K562 (cell line): ENCODE measurements around the gene BMP10. TPM values are rescaled to one million over a fixed set of nuclear protein-coding genes. Genes with fewer than 3 reads are reported as not detected.
A peak's percentile ranks its signal among the peaks of the same experiment; 100 is the strongest.

ENCODE experiments used
- ATAC-seq: fragments of 200-7000 bp; cut with Tn5 transposase; 3 replicates; pipeline ENCODE4 v1.9.1; 2020; ENCODE audit warnings: moderate library complexity
- BruUV-seq: library from RNA; stranded (reverse); fragments of 400-500 nt; replicated peaks from 2 replicates; lab custom pipeline; 2021; lab: Mats Ljungman, UMichigan
- CTCF ChIA-PET: fragments of 300-600 bp; formaldehyde crosslinking; extraction: SDS; loops from one replicate; lab custom pipeline; 2021; ENCODE audit warnings: low intra/inter-chr PET ratio; lab: Yijun Ruan, JAX
- POLR2A ChIA-PET: fragments of 300-600, 350-650 bp; sonication (Branson Sonifier 250); formaldehyde crosslinking; extraction: SDS; loops from one replicate; lab custom pipeline; 2021; ENCODE audit warnings: antibody characterized with exemption, inconsistent platforms; lab: Yijun Ruan, JAX
- DNase-seq, 4 experiments: peaks; one replicate each; pipeline versions ENCODE4 v3.0.0 to v3.0.0-alpha.2; 2011 to 2018; ENCODE audit warnings: low spot score in 3 of 4, mixed read lengths in 3 of 4; ENCODE audit errors: extremely low read depth in 1 of 4
- FAIRE-seq: peaks from 2 replicates; lab custom pipeline; 2011; peaks lifted over from hg19 to GRCh38; lab: Jason Lieb, UNC
- H2AFZ ChIP-seq: 2 replicates; pipeline ENCODE4 v1.6.0; 2011; ENCODE audit warnings: low read depth, low read length, control low read depth, inconsistent platforms
- H3K27ac ChIP-seq: fragments of 200-600 bp; 3 replicates; pipeline ENCODE4 v1.8.0; 2011; ENCODE audit warnings: low read depth, mild to moderate bottlenecking, control low read depth, inconsistent platforms, low read length, moderate library complexity, mixed read lengths; ENCODE audit errors: extremely low read depth
- H3K27me3 ChIP-seq, 2 experiments: fragments of 300-600 bp in 1 of 2; 2 replicates in 1 of 2; 3 replicates in 1 of 2; pipeline versions ENCODE4 v1.6.0 to v1.8.0; 2011; ENCODE audit warnings: inconsistent platforms in 2 of 2, low read length in 2 of 2, mild to moderate bottlenecking in 1 of 2, mixed read lengths in 1 of 2, moderate library complexity in 1 of 2; ENCODE audit not compliant: control insufficient read depth in 2 of 2, insufficient read depth in 2 of 2
- H3K36me3 ChIP-seq: fragments of 300-600 bp; 3 replicates; pipeline ENCODE4 v1.8.0; 2011; ENCODE audit warnings: mild to moderate bottlenecking, low read length, inconsistent platforms; ENCODE audit not compliant: control insufficient read depth, insufficient read depth
- H3K4me1 ChIP-seq, 2 experiments: fragments of 200-600 bp in 1 of 2; replicated peaks in 1 of 2; 2 replicates in 1 of 2; 3 replicates in 1 of 2; pipeline versions ENCODE4 v1.5.1 to v1.8.0; 2011; ENCODE audit warnings: inconsistent platforms in 2 of 2, low read length in 2 of 2, mild to moderate bottlenecking in 1 of 2, mixed read lengths in 1 of 2, moderate library complexity in 1 of 2; ENCODE audit not compliant: control insufficient read depth in 2 of 2, insufficient read depth in 2 of 2
- H3K4me2 ChIP-seq: 2 replicates; pipeline ENCODE4 v1.6.1; 2011; ENCODE audit warnings: low read length, control low read depth, inconsistent platforms, mixed read lengths; ENCODE audit not compliant: insufficient read depth
- H3K4me3 ChIP-seq: fragments of 200-600 bp; sonication (generic), shearing (Covaris generic); 2 replicates; pipeline ENCODE4 v1.5.1; 2016; ENCODE audit warnings: control low read depth, inconsistent platforms
- H3K79me2 ChIP-seq: fragments of 200-600 bp; 3 replicates; pipeline ENCODE4 v1.8.0; 2011; ENCODE audit warnings: low read length, inconsistent platforms; ENCODE audit not compliant: control insufficient read depth, insufficient read depth
- H3K9ac ChIP-seq, 2 experiments: 2 replicates each; pipeline versions ENCODE4 v1.6.0 to v1.6.1; 2011; ENCODE audit warnings: low read depth in 2 of 2, low read length in 2 of 2, control low read depth in 1 of 2, inconsistent platforms in 1 of 2, mild to moderate bottlenecking in 1 of 2, mixed read lengths in 1 of 2; ENCODE audit not compliant: insufficient read depth in 1 of 2
- H3K9me1 ChIP-seq: one replicate; pipeline ENCODE4 v1.6.0; 2011; ENCODE audit warnings: inconsistent platforms, mild to moderate bottlenecking, low read length, moderate library complexity; ENCODE audit not compliant: control insufficient read depth, insufficient read depth
- H3K9me3 ChIP-seq: replicated peaks from 2 replicates; pipeline ENCODE4 v1.5.1; 2011; ENCODE audit warnings: low read depth, low read length, inconsistent platforms; ENCODE audit not compliant: control insufficient read depth, insufficient read depth
- H4K20me1 ChIP-seq: replicated peaks from 2 replicates; pipeline ENCODE4 v1.6.1; 2011; ENCODE audit warnings: low read length, inconsistent platforms, mixed read lengths; ENCODE audit not compliant: control insufficient read depth, insufficient read depth
- BACH1 ChIP-seq: fragments of 200-800 bp; sonication (Bioruptor generic); IDR thresholded peaks from 2 replicates; pipeline ENCODE4 v1.6.1; 2016; ENCODE audit warnings: missing genetic modification characterization, missing compliant biosample characterization
- CHD4 ChIP-seq: fragments of 200-600 bp; sonication (generic); IDR thresholded peaks from 3 replicates; pipeline ENCODE4 v1.6.1; 2012; ENCODE audit warnings: low read depth, mild to moderate bottlenecking, mixed read lengths, low read length, inconsistent platforms; ENCODE audit not compliant: insufficient read depth, insufficient replicate concordance, poor library complexity, severe bottlenecking
- DPF2 ChIP-seq: fragments of 450-650 bp; IDR thresholded peaks from 2 replicates; pipeline ENCODE4 v1.6.1; 2016
- MAFG ChIP-seq: fragments of 450-650 bp; conservative IDR thresholded peaks from 2 replicates; pipeline ENCODE4 v1.6.1; 2016; ENCODE audit warnings: missing genetic modification characterization, missing compliant biosample characterization
- MAFK ChIP-seq: IDR thresholded peaks from 2 replicates; pipeline ENCODE4 v1.6.1; 2011; ENCODE audit warnings: low read length, improper control_type of control experiment
- MEIS2 ChIP-seq: fragments of 450-650 bp; IDR thresholded peaks from 2 replicates; pipeline ENCODE4 v1.6.1; 2014; ENCODE audit warnings: mild to moderate bottlenecking; ENCODE audit not compliant: partially characterized antibody
- NFE2 ChIP-seq: IDR thresholded peaks from 2 replicates; pipeline ENCODE4 v1.6.1; 2014; ENCODE audit warnings: antibody characterized with exemption, low read depth
- RBM25 ChIP-seq: fragments of 200-400 bp; formaldehyde crosslinking; IDR thresholded peaks from 2 replicates; pipeline ENCODE4 v1.6.1; 2018; ENCODE audit warnings: low read length, low read depth, moderate library complexity; ENCODE audit not compliant: severe bottlenecking
- SMAD3 ChIP-seq: fragments of 450-650 bp; formaldehyde crosslinking; conservative IDR thresholded peaks from 2 replicates; pipeline ENCODE4 v1.4.0; 2020; ENCODE audit warnings: mild to moderate bottlenecking
- ZNF23 ChIP-seq: fragments of 250-450 bp; sonication (Bioruptor Pico); IDR thresholded peaks from 2 replicates; pipeline ENCODE4 v1.4.0; 2020; ENCODE audit warnings: mild to moderate bottlenecking
- ZNF311 ChIP-seq: fragments of 250-450 bp; sonication (Bioruptor Pico); IDR thresholded peaks from 2 replicates; pipeline ENCODE4 v1.4.0; 2020; ENCODE audit warnings: mild to moderate bottlenecking, moderate library complexity
- ZNF316 ChIP-seq: fragments of 450-650 bp; IDR thresholded peaks from 2 replicates; pipeline ENCODE4 v1.6.1; 2016
- ZNF699 ChIP-seq: fragments of 250-450 bp; sonication (Bioruptor Pico); IDR thresholded peaks from 2 replicates; pipeline ENCODE4 v1.8.0; 2021; ENCODE audit warnings: mild to moderate bottlenecking, moderate library complexity; ENCODE audit not compliant: insufficient replicate concordance
- WGBS: fragments of 100-300 bp; shearing (Covaris generic); methylation state at CpG from one replicate; pipeline ENCODE4 v1.1.6; 2016; ENCODE audit warnings: low coverage, mixed read lengths; ENCODE audit not compliant: insufficient coverage; ENCODE audit errors: missing lambda C conversion rate; 5-methylcytosine and 5-hydroxymethylcytosine counted together
- in situ Hi-C: fragments of 300-500 bp; cut with MboI; formaldehyde crosslinking; loops from 4 replicates; pipeline ENCODE4 v1.15.0; 2018; ENCODE audit warnings: inconsistent platforms, mixed read lengths
- intact Hi-C: fragments of 100-400 bp; cut with micrococcal nuclease; formaldehyde crosslinking; loops from 2 replicates; pipeline ENCODE4 v1.14.2; 2022
- polyA plus RNA-seq, 8 experiments: library from polyadenylated mRNA; depleted of rRNA in 4 of 8; stranded (reverse) in 5 of 8; unstranded in 3 of 8; fragments of >200 nt; fragmentation: Nextera tagmentation in 2 of 8; fragmentation: Illumina TruSeq in 1 of 8; extraction: Ambion mirVana in 2 of 8; extraction: Trizol in 1 of 8; gene quantifications; 2 replicates each; pipeline versions ENCODE4 v1.2.1 to v1.2.3, GENCODE V29; 2011 to 2014; ENCODE audit warnings: inconsistent platforms in 1 of 8, missing spikeins in 1 of 8
- total RNA-seq, 7 experiments: library from RNA; depleted of rRNA in 6 of 7; stranded (reverse); fragments of >200 nt in 6 of 7; fragmentation: Illumina TruSeq in 2 of 7; extraction: Trizol in 2 of 7; gene quantifications; 2 replicates each; pipeline versions ENCODE4 v1.2.1 to v1.2.3, GENCODE V29; 2011 to 2021; ENCODE audit warnings: low replicate concordance in 1 of 7
- TF ChIP-seq, protein P1 (sequence below): fragments of 450-650 bp; IDR thresholded peaks from 2 replicates; pipeline ENCODE4 v1.6.1; 2017; ENCODE audit warnings: antibody characterized with exemption, mild to moderate bottlenecking
- TF ChIP-seq, protein P2 (sequence below): fragments of 450-650 bp; IDR thresholded peaks from 2 replicates; pipeline ENCODE4 v1.6.1; 2016
- TF ChIP-seq, protein P3 (sequence below): fragments of 250-450 bp; sonication (Bioruptor Pico); IDR thresholded peaks from 2 replicates; pipeline ENCODE4 v1.8.0; 2022; ENCODE audit warnings: moderate library complexity, mild to moderate bottlenecking, inconsistent platforms

Gene BMP10
- total and polyA plus RNA-seq, 9 of the 15 experiments (the other 6 are each of a cell fraction or from before 2014, with no cell fraction given): 0.11 to 0.91 (median 0.43) TPM

DNA sequence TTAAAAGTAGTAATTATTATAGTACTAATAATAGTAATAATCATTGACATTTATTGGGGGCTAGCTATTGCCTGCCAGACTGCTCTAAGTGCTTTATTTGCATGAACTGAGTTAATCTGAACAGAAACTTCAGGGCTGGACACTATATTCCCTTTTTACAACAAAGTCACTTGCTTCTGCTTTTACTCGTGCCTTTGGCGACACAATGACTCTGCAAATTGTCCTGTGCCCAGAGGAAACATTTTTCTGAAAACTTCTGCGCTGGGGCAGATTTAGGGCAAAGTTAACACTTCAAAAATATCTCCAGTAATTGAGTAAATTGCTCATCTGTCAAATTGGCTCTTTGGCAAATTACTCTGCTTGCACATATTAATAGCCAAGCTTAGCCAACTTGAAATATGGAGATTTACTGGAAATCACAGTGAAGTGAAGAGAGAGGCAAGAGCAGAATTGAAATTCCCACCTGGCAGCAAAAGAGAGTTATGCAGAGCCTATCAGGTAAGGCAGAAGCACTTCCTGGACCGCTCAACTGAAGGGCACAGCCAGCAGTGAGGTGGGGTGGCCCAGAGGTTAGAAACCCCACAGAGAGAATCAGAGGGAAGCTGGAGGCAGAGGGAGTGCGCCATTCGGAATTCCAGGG is 36.3 kb downstream of the BMP10 start:
- no peaks in the 10 kb centered on the region; the same call in 1 of the 2 replicates for H3K9me3 ChIP-seq
- no TSS peak for BruUV-seq
- H3K27me3 ChIP-seq: no peaks in the 10 kb centered on the region
- no peak overlapping the region; the same call in 1 of the 2 replicates for H3K4me2 ChIP-seq
- peak overlapping the region; percentile 75 for H2AFZ ChIP-seq
- ChIA-PET POLR2A (interaction anchor here (0.8 to 1.3 kb wide), 3 partner anchors 12 to 91 kb away, joined by 3 read pairs; no protein-coding TSS in a partner anchor), CTCF (no interaction called here)
- H3K36me3 ChIP-seq: no peaks in the 10 kb centered on the region
- ATAC-seq: no peak
- H3K79me2 ChIP-seq: no peaks in the 10 kb centered on the region
- H3K4me3 ChIP-seq: no peak overlapping the region
- H3K9me1 ChIP-seq: no peaks in the 10 kb centered on the region
- peak; percentile 57 for FAIRE-seq
- peak in 1 of 4 experiments; percentile 34 for DNase-seq
- no peaks in the 10 kb centered on the region for H4K20me1 ChIP-seq
- in situ Hi-C loops (loop anchor here (10.0 kb wide), 1 partner anchor 370 kb away; the partner anchor contains the start of genes APLF and FBXO48), intact Hi-C loops (loop anchor here (5.0 kb wide), 1 partner anchor 68 kb away; no protein-coding TSS in a partner anchor)
- H3K4me1 ChIP-seq: peaks cover 11 to 47% of the 10 kb centered on the region in 2 experiments; a peak in 4 of 5 replicates
- peak overlapping the region; percentile 49; the same call in 2 of the 3 replicates for H3K27ac ChIP-seq
- WGBS: 43% methylated on average over 6 of the region's 6 CpGs
- H3K9ac ChIP-seq: peak overlapping the region in 1 of 2 experiments; percentile 61; a peak in 1 of 4 replicates
- TF ChIP-seq MEIS2 (no peak), SMAD3 (no peak), RBM25 (peak; percentile 75), ZNF23 (CRISPR knock-in tag) (no peak), MAFG (tag) (peak; percentile 91), ZNF311 (no peak), BACH1 (tag) (peak; percentile 53; the same call in 1 of the 2 replicates), MAFK (peak; percentile 82), ZNF699 (no peak), NFE2 (peak; percentile 98), DPF2 (peak; percentile 29; the same call in 1 of the 2 replicates), ZNF316 (peak; percentile 89), CHD4 (no peak)
- TF ChIP-seq, protein P1, sequence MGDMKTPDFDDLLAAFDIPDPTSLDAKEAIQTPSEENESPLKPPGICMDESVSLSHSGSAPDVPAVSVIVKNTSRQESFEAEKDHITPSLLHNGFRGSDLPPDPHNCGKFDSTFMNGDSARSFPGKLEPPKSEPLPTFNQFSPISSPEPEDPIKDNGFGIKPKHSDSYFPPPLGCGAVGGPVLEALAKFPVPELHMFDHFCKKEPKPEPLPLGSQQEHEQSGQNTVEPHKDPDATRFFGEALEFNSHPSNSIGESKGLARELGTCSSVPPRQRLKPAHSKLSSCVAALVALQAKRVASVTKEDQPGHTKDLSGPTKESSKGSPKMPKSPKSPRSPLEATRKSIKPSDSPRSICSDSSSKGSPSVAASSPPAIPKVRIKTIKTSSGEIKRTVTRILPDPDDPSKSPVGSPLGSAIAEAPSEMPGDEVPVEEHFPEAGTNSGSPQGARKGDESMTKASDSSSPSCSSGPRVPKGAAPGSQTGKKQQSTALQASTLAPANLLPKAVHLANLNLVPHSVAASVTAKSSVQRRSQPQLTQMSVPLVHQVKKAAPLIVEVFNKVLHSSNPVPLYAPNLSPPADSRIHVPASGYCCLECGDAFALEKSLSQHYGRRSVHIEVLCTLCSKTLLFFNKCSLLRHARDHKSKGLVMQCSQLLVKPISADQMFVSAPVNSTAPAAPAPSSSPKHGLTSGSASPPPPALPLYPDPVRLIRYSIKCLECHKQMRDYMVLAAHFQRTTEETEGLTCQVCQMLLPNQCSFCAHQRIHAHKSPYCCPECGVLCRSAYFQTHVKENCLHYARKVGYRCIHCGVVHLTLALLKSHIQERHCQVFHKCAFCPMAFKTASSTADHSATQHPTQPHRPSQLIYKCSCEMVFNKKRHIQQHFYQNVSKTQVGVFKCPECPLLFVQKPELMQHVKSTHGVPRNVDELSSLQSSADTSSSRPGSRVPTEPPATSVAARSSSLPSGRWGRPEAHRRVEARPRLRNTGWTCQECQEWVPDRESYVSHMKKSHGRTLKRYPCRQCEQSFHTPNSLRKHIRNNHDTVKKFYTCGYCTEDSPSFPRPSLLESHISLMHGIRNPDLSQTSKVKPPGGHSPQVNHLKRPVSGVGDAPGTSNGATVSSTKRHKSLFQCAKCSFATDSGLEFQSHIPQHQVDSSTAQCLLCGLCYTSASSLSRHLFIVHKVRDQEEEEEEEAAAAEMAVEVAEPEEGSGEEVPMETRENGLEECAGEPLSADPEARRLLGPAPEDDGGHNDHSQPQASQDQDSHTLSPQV: 0 out of 2 replicates have a peak, but pooled peaks have one; percentile 50
- TF ChIP-seq, protein P2, sequence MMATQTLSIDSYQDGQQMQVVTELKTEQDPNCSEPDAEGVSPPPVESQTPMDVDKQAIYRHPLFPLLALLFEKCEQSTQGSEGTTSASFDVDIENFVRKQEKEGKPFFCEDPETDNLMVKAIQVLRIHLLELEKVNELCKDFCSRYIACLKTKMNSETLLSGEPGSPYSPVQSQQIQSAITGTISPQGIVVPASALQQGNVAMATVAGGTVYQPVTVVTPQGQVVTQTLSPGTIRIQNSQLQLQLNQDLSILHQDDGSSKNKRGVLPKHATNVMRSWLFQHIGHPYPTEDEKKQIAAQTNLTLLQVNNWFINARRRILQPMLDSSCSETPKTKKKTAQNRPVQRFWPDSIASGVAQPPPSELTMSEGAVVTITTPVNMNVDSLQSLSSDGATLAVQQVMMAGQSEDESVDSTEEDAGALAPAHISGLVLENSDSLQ: no peak
- TF ChIP-seq, protein P3, sequence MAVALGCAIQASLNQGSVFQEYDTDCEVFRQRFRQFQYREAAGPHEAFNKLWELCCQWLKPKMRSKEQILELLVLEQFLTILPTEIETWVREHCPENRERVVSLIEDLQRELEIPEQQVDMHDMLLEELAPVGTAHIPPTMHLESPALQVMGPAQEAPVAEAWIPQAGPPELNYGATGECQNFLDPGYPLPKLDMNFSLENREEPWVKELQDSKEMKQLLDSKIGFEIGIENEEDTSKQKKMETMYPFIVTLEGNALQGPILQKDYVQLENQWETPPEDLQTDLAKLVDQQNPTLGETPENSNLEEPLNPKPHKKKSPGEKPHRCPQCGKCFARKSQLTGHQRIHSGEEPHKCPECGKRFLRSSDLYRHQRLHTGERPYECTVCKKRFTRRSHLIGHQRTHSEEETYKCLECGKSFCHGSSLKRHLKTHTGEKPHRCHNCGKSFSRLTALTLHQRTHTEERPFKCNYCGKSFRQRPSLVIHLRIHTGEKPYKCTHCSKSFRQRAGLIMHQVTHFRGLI (CRISPR knock-in tag): 0 out of 2 replicates have a peak, but pooled peaks have one; percentile 31
